HG03159 (cell line): ENCODE results near the gene EEF1A2.

ENCODE experiments used
- ATAC-seq: cut with Tn5 transposase; IDR thresholded peaks from one replicate; pipeline ENCODE4 v1.9.1; 2021; ENCODE audit warnings: mild to moderate bottlenecking, moderate library complexity; ENCODE audit not compliant: unreplicated experiment

The EEF1A2 gene

GRCh38 chr20:63439866-63440265, 59.0 kb downstream of the EEF1A2 start:
- ATAC-seq = no peak

- no peak for ATAC-seq
These were observed 60.8 kb downstream of the EEF1A2 start for GRCh38 chr20:63438121-63438520.
